Endothelial cell of umbilical vein (primary cell): ENCODE measurements around the gene DSE. TPM values are rescaled to one million over a fixed set of nuclear protein-coding genes. Genes with fewer than 3 reads are reported as not detected.

ENCODE experiments used
- BruUV-seq: library from RNA; stranded (reverse); fragments of 400-500 nt; replicated peaks from 2 replicates; lab custom pipeline; 2021; lab: Mats Ljungman, UMichigan
- CTCF ChIA-PET: fragments of 300-600, 350-600 bp; sonication (Branson Sonifier 250); formaldehyde crosslinking; loops from one replicate; lab custom pipeline; 2021; ENCODE audit warnings: antibody characterized with exemption, inconsistent platforms; lab: Charles Lee
- POLR2A ChIA-PET: fragments of 300-600, 350-600 bp; sonication (Branson Sonifier 250); formaldehyde crosslinking; loops from one replicate; lab custom pipeline; 2021; ENCODE audit warnings: antibody characterized with exemption, inconsistent platforms; lab: Charles Lee
- DNase-seq: peaks from one replicate; pipeline ENCODE4 v3.0.0-alpha.2; 2011; ENCODE audit warnings: low read depth, low spot score
- FAIRE-seq: peaks from 2 replicates; lab custom pipeline; 2011; peaks lifted over from hg19 to GRCh38; lab: Jason Lieb, UNC
- H2AFZ ChIP-seq: 2 replicates; pipeline ENCODE4 v1.6.0; 2012; ENCODE audit warnings: low read depth, low read length, control low read depth, inconsistent platforms
- H3K27ac ChIP-seq: 2 replicates; pipeline ENCODE4 v1.5.1; 2011; ENCODE audit warnings: low read depth, mild to moderate bottlenecking, control low read depth, low read length, moderate library complexity; ENCODE audit not compliant: insufficient read depth
- H3K27me3 ChIP-seq, 2 experiments: 2 replicates each; pipeline versions ENCODE4 v1.6.0 to v1.6.1; 2011; ENCODE audit warnings: low read length in 2 of 2, mixed read lengths in 1 of 2; ENCODE audit not compliant: control insufficient read depth in 2 of 2, insufficient read depth in 2 of 2
- H3K36me3 ChIP-seq, 2 experiments: 2 replicates in 1 of 2; 3 replicates in 1 of 2; pipeline ENCODE4 v1.5.1; 2011; ENCODE audit warnings: low read length in 2 of 2, mild to moderate bottlenecking in 1 of 2, moderate library complexity in 1 of 2; ENCODE audit not compliant: control insufficient read depth in 2 of 2, insufficient read depth in 2 of 2; ENCODE audit errors: extremely low read depth in 1 of 2
- H3K4me1 ChIP-seq: 3 replicates; pipeline ENCODE4 v1.5.1; 2011; ENCODE audit warnings: mild to moderate bottlenecking, low read length; ENCODE audit not compliant: control insufficient read depth, insufficient read depth; ENCODE audit errors: extremely low read depth
- H3K4me2 ChIP-seq: 2 replicates; pipeline ENCODE4 v1.6.1; 2011; ENCODE audit warnings: low read length, control low read depth, mixed read lengths; ENCODE audit not compliant: insufficient read depth
- H3K4me3 ChIP-seq, 3 experiments: fragments of 200-600 bp in 1 of 3; sonication (generic), shearing (Covaris generic) in 1 of 3; replicated peaks in 1 of 3; 2 replicates each; pipeline ENCODE4 v1.5.1; 2011 to 2016; ENCODE audit warnings: control low read depth in 3 of 3, low read length in 3 of 3, mild to moderate bottlenecking in 2 of 3, inconsistent platforms in 1 of 3, low read depth in 1 of 3, moderate library complexity in 1 of 3; ENCODE audit not compliant: insufficient read depth in 1 of 3
- H3K79me2 ChIP-seq: 2 replicates; pipeline ENCODE4 v1.6.0; 2012; ENCODE audit warnings: low read length, inconsistent platforms; ENCODE audit not compliant: control insufficient read depth, insufficient read depth
- H3K9ac ChIP-seq: replicated peaks from 2 replicates; pipeline ENCODE3; 2011; ENCODE audit warnings: low read length, control low read depth; ENCODE audit not compliant: insufficient read depth; ENCODE audit errors: extremely low read depth
- H3K9me1 ChIP-seq: replicated peaks from 3 replicates; pipeline ENCODE4 v1.6.0; 2011; ENCODE audit warnings: mild to moderate bottlenecking, low read length; ENCODE audit not compliant: control insufficient read depth, insufficient read depth; ENCODE audit errors: extremely low read depth
- H3K9me3 ChIP-seq: replicated peaks from 2 replicates; pipeline ENCODE4 v1.5.1; 2012; ENCODE audit warnings: low read length, inconsistent platforms; ENCODE audit not compliant: control insufficient read depth, insufficient read depth
- H4K20me1 ChIP-seq: replicated peaks from 2 replicates; pipeline ENCODE3; 2011; ENCODE audit warnings: mild to moderate bottlenecking, low read length; ENCODE audit not compliant: control insufficient read depth, insufficient read depth; ENCODE audit errors: extremely low read depth
- CTCF ChIP-seq, 2 donors: IDR thresholded peaks; 1 replicate in 1 of 2; 2 replicates in 1 of 2; pipeline ENCODE4 v1.5.1; 2011; ENCODE audit warnings: low read length in 2 of 2, mild to moderate bottlenecking in 2 of 2, moderate library complexity in 2 of 2, control low read depth in 1 of 2, inconsistent platforms in 1 of 2, low read depth in 1 of 2; ENCODE audit not compliant: insufficient read depth in 1 of 2; ENCODE audit errors: extremely low read depth in 1 of 2
- FOS ChIP-seq: IDR thresholded peaks from 2 replicates; pipeline ENCODE4 v1.6.1; 2011; ENCODE audit warnings: mild to moderate bottlenecking, low read length, moderate library complexity, borderline replicate concordance; ENCODE audit not compliant: insufficient read depth
- GATA2 ChIP-seq: IDR thresholded peaks from 2 replicates; pipeline ENCODE4 v1.7.0; 2011; ENCODE audit warnings: low read depth, mild to moderate bottlenecking, moderate library complexity, mixed read lengths, low read length; ENCODE audit not compliant: insufficient read length, insufficient read depth
- JUN ChIP-seq: IDR thresholded peaks from 2 replicates; pipeline ENCODE4 v1.6.1; 2011; ENCODE audit warnings: borderline replicate concordance, low read depth; ENCODE audit not compliant: insufficient read length, insufficient read depth
- MAX ChIP-seq: IDR thresholded peaks from 2 replicates; pipeline ENCODE4 v1.6.1; 2011; ENCODE audit not compliant: insufficient read depth, insufficient read length
- POLR2A ChIP-seq: IDR thresholded peaks from 2 replicates; pipeline ENCODE4 v1.6.1; 2012; ENCODE audit warnings: low read depth, mild to moderate bottlenecking, control low read depth, low read length
- dilution Hi-C: fragments of 300-500 bp; cut with MboI; formaldehyde crosslinking; loops from one replicate; pipeline ENCODE4 v1.15.0; 2019; ENCODE audit warnings: low sequenced_read_pairs; ENCODE audit not compliant: extremely low pct_ligation_motif_present
- intact Hi-C: fragments of 100-400 bp; cut with micrococcal nuclease; formaldehyde crosslinking; loops from one replicate; pipeline ENCODE4 v1.10.0; 2022
- polyA plus RNA-seq, 4 experiments: library from polyadenylated mRNA; depleted of rRNA in 3 of 4; stranded (reverse) in 3 of 4; unstranded in 1 of 4; fragments of >200 nt; gene quantifications; 2 replicates each; pipeline versions ENCODE4 v1.2.1 to v1.2.3, GENCODE V29; 2011 to 2012; ENCODE audit warnings: missing spikeins in 1 of 4
- total RNA-seq: library from RNA; stranded (reverse); gene quantifications from 2 replicates; pipeline ENCODE4 v1.2.3, GENCODE V29; 2021

Gene DSE
- total and polyA plus RNA-seq, 2 donors (not counting 3 experiments of a cell fraction or from before 2014, with no cell fraction given): 12.0 to 25.0 TPM

- CTCF ChIA-PET: no interaction called here
- peak; percentile 43 for DNase-seq
Observed at GRCh38 chr6:116387374-116387773, 16.6 kb downstream of the DSE start.

GRCh38 chr6:116388924-116389323 lies 18.2 kb downstream of the DSE start:
- no peaks in the 10 kb centered on the region for H3K36me3 ChIP-seq
- no peaks in the 10 kb centered on the region for H3K79me2 ChIP-seq
- POLR2A ChIA-PET: interaction anchor here (1.0 kb wide), 1 partner anchor 18 kb away, joined by 3 read pairs; the partner anchor contains the start of gene DSE
- DNase-seq (peak; percentile 57), FAIRE-seq (no peak)
- no peaks in the 10 kb centered on the region for H4K20me1 ChIP-seq
- no TSS peak for BruUV-seq
- H3K27me3 ChIP-seq: no peaks in the 10 kb centered on the region
- dilution Hi-C loops: no loop called here
- peaks cover 41% of the 10 kb centered on the region for H3K4me1 ChIP-seq
- no peaks in the 10 kb centered on the region for H3K9me1 ChIP-seq
- H3K4me2 ChIP-seq: peak overlapping the region; percentile 46
- CTCF ChIA-PET: interaction anchor here (1.1 to 1.4 kb wide), 2 partner anchors 15 to 123 kb away, joined by 3 to 5 read pairs; partner anchors contain the start of gene CALHM5
- H3K9me3 ChIP-seq: no peaks in the 10 kb centered on the region
- no peak for TF ChIP-seq POLR2A
- TF ChIP-seq FOS: no peak
- no peak for TF ChIP-seq CTCF (IDR thresholded peaks at IDR 0.05; ENCODE audit: extremely low read depth in 1 of 2, insufficient read depth in 1 of 2, low read depth in 1 of 2, low read length in 2 of 2)
- TF ChIP-seq JUN: peak; percentile 13
- peak overlapping the region; percentile 42 for H3K27ac ChIP-seq
- H2AFZ ChIP-seq: no peak overlapping the region
- H3K4me3 ChIP-seq: peak overlapping the region in 1 of 3 experiments; percentile 12
- H3K9ac ChIP-seq: no peak overlapping the region
- intact Hi-C loops: no loop called here

More at GRCh38 chr6:116387374-116387773, 16.6 kb downstream of the DSE start:
- H2AFZ ChIP-seq: no peak overlapping the region
- POLR2A ChIA-PET: no interaction called here
- no peak overlapping the region for H3K4me3 ChIP-seq
- intact Hi-C loops: no loop called here
- BruUV-seq: no TSS peak
- H3K9me3 ChIP-seq: no peaks in the 10 kb centered on the region
- H3K27ac ChIP-seq: no peak overlapping the region
- peak; percentile 68 for FAIRE-seq
- peaks cover 35% of the 10 kb centered on the region for H3K4me1 ChIP-seq
- TF ChIP-seq GATA2 (no peak), FOS (peak; percentile 57), MAX (peak; percentile 41), JUN (peak; percentile 18)
- no peaks in the 10 kb centered on the region for H4K20me1 ChIP-seq
- H3K9me1 ChIP-seq: no peaks in the 10 kb centered on the region
- H3K36me3 ChIP-seq: no peaks in the 10 kb centered on the region
- no peak overlapping the region for H3K4me2 ChIP-seq
- no peaks in the 10 kb centered on the region for H3K27me3 ChIP-seq
- dilution Hi-C loops: no loop called here
- no peaks in the 10 kb centered on the region for H3K79me2 ChIP-seq
- no peak overlapping the region for H3K9ac ChIP-seq
